DND-41 (cell line): ENCODE measurements around the gene UBE3C.

Source experiments
- CTCF ChIP-seq: IDR thresholded peaks from 2 replicates; pipeline ENCODE4 v1.5.1; 2012; ENCODE audit warnings: borderline replicate concordance, low read length, moderate library complexity, mild to moderate bottlenecking; ENCODE audit not compliant: poor library complexity, severe bottlenecking; ENCODE audit errors: extremely low read depth
- EZH2 ChIP-seq: IDR thresholded peaks from 3 replicates; pipeline ENCODE4 v1.6.1; 2012; ENCODE audit warnings: borderline replicate concordance, low read depth, mild to moderate bottlenecking, moderate library complexity, low read length, inconsistent platforms; ENCODE audit not compliant: severe bottlenecking

DNA sequence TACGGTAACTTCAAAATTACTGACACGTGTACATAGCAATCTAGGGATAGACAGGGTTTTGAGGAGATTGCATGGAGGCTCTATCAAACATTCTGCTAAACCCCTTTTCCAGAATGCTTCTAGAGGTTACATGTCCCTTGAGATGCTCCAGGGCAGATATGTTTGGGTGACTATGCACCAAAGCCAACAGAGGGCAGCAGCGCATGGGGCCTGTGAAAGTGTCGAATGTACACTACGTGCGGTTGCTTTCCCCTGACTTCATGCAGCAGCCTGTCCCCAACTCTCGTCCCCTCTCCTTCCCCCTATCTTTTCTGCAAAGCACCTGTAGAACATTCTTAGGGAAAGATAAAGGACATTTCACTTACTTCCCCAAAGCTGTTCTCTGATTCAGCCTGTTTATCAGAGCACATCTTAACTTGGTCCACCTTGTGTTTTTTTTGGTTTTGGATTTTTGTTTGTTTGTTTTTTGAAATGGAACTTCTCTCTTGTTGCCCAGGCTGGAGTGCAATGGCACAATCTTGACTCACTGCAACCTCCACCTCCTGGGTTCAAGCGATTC, 90.2 kb downstream of the UBE3C start:
- TF ChIP-seq CTCF (peak; percentile 54), EZH2 (no peak)
